Progenitor cell of endocrine pancreas (in vitro differentiated cells): Measurements from ENCODE around the gene COL1A1. TPM values are rescaled to one million over a fixed set of nuclear protein-coding genes. Genes with fewer than 3 reads are reported as not detected.
A peak's percentile ranks its signal among the peaks of the same experiment; 100 is the strongest.

Experiments used
- DNase-seq: peaks from one replicate; pipeline ENCODE4 v3.0.0; 2021; ENCODE audit warnings: low spot score; ENCODE audit not compliant: unreplicated experiment
- H3K27ac Mint-ChIP-seq: 2 replicates; pipeline ENCODE4 v1.8.0; 2021; ENCODE audit warnings: mild to moderate bottlenecking, moderate library complexity, mixed read lengths
- H3K27me3 Mint-ChIP-seq: 2 replicates; pipeline ENCODE4 v1.8.0; 2021; ENCODE audit warnings: mixed read lengths
- H3K36me3 Mint-ChIP-seq: 2 replicates; pipeline ENCODE4 v1.8.0; 2022; ENCODE audit warnings: mixed read lengths; ENCODE audit not compliant: insufficient read depth
- H3K4me1 Mint-ChIP-seq: 2 replicates; pipeline ENCODE4 v1.8.0; 2021; ENCODE audit warnings: low read depth, mixed read lengths
- H3K4me3 Mint-ChIP-seq: 2 replicates; pipeline ENCODE4 v1.8.0; 2021; ENCODE audit warnings: low read depth, mild to moderate bottlenecking, moderate library complexity, mixed read lengths
- H3K9me3 Mint-ChIP-seq: 2 replicates; pipeline ENCODE4 v1.8.0; 2021; ENCODE audit warnings: low read depth, mixed read lengths
- CTCF ChIP-seq: fragments of 200-600 bp; sonication (generic); IDR thresholded peaks from one replicate; pipeline ENCODE4 v1.5.0; 2021; ENCODE audit warnings: antibody characterized with exemption, mild to moderate bottlenecking; ENCODE audit not compliant: unreplicated experiment
- total RNA-seq: library from RNA; stranded (reverse); gene quantifications from 2 replicates; pipeline ENCODE4 v1.2.1, GENCODE V29; 2021

Gene COL1A1
- total RNA-seq, 1 donor from 2014 or later: 26.7 TPM

GRCh38 chr17:50163843-50164696 is 37.4 kb downstream of the COL1A1 start:
- no peak for TF ChIP-seq CTCF
- no peaks in the 10 kb centered on the region for H3K9me3 Mint-ChIP-seq
- DNase-seq: no peak
- no peak overlapping the region for H3K27ac Mint-ChIP-seq
- H3K27me3 Mint-ChIP-seq: peaks cover 38% of the 10 kb centered on the region
- H3K4me1 Mint-ChIP-seq: peaks cover 7% of the 10 kb centered on the region
- H3K36me3 Mint-ChIP-seq: no peaks in the 10 kb centered on the region
- H3K4me3 Mint-ChIP-seq: no peak overlapping the region

GRCh38 chr17:50162466-50163254 is 38.8 kb downstream of the COL1A1 start:
- Mint-ChIP-seq H3K9me3 (no peaks in the 10 kb centered on the region), H3K27ac (no peak overlapping the region), H3K4me3 (no peak overlapping the region), H3K27me3 (peaks cover 33% of the 10 kb centered on the region), H3K36me3 (no peaks in the 10 kb centered on the region), H3K4me1 (peaks cover 7% of the 10 kb centered on the region)
- DNase-seq: no peak
- no peak for TF ChIP-seq CTCF

- no peak for DNase-seq
- no peaks in the 10 kb centered on the region for H3K36me3 Mint-ChIP-seq
- no peaks in the 10 kb centered on the region for H3K9me3 Mint-ChIP-seq
- no peak overlapping the region for H3K4me3 Mint-ChIP-seq
- H3K27me3 Mint-ChIP-seq: peaks cover 33% of the 10 kb centered on the region
- no peak for TF ChIP-seq CTCF
- peaks cover 7% of the 10 kb centered on the region for H3K4me1 Mint-ChIP-seq
- peak overlapping the region; percentile 79 for H3K27ac Mint-ChIP-seq
These were observed 39.5 kb downstream of the COL1A1 start for GRCh38 chr17:50161911-50162288.

- Mint-ChIP-seq H3K4me1 (peaks cover 7% of the 10 kb centered on the region), H3K27ac (peak overlapping the region; percentile 79), H3K36me3 (no peaks in the 10 kb centered on the region), H3K27me3 (peaks cover 33% of the 10 kb centered on the region), H3K4me3 (peak overlapping the region; percentile 75), H3K9me3 (no peaks in the 10 kb centered on the region)
- TF ChIP-seq CTCF: peak; percentile 90
- peak; percentile 94 for DNase-seq
These were observed 40.2 kb downstream of the COL1A1 start for GRCh38 chr17:50161023-50161910.

GRCh38 chr17:50157891-50158290 is 43.5 kb downstream of the COL1A1 start:
- no peak for DNase-seq
- H3K9me3 Mint-ChIP-seq: no peaks in the 10 kb centered on the region
- H3K27ac Mint-ChIP-seq: no peak overlapping the region
- peaks cover 7% of the 10 kb centered on the region for H3K4me1 Mint-ChIP-seq
- no peaks in the 10 kb centered on the region for H3K36me3 Mint-ChIP-seq
- peaks cover 25% of the 10 kb centered on the region for H3K27me3 Mint-ChIP-seq
- no peak overlapping the region for H3K4me3 Mint-ChIP-seq
- TF ChIP-seq CTCF: no peak
